ENCODE measurements around the gene TBX10. TPM values are rescaled to one million over a fixed set of nuclear protein-coding genes. Genes with fewer than 3 reads are reported as not detected.

The TBX10 gene
- total RNA-seq, 1 donor from 2014 or later = not detected

DNA sequence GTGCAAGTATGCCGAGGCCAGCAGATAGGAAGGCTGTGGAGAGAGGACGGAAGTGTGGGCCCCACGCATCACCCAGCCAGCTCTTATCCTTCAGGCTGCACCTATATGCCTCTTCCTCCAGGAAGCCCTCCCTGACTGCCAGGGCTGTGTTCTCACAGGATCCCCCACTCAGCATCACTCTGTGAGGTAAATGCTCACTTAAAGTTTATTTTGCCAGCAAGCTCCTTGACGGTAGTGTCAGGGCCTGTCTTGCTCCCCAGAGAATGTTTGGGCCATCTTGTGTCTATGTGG, 4.4 kb downstream of the TBX10 start:
- H3K36me3 Mint-ChIP-seq (ENCODE audit: insufficient read depth) = no peaks in the 10 kb centered on the region
- H3K27ac Mint-ChIP-seq = no peak overlapping the region
- H3K4me1 Mint-ChIP-seq (ENCODE audit: low read depth) = peaks cover 7% of the 10 kb centered on the region
- no peak overlapping the region for H3K4me3 Mint-ChIP-seq (ENCODE audit: low read depth)
- H3K9me3 Mint-ChIP-seq (ENCODE audit: low read depth) = no peaks in the 10 kb centered on the region
- H3K27me3 Mint-ChIP-seq = peaks cover 2% of the 10 kb centered on the region
- TF ChIP-seq, protein P1, sequence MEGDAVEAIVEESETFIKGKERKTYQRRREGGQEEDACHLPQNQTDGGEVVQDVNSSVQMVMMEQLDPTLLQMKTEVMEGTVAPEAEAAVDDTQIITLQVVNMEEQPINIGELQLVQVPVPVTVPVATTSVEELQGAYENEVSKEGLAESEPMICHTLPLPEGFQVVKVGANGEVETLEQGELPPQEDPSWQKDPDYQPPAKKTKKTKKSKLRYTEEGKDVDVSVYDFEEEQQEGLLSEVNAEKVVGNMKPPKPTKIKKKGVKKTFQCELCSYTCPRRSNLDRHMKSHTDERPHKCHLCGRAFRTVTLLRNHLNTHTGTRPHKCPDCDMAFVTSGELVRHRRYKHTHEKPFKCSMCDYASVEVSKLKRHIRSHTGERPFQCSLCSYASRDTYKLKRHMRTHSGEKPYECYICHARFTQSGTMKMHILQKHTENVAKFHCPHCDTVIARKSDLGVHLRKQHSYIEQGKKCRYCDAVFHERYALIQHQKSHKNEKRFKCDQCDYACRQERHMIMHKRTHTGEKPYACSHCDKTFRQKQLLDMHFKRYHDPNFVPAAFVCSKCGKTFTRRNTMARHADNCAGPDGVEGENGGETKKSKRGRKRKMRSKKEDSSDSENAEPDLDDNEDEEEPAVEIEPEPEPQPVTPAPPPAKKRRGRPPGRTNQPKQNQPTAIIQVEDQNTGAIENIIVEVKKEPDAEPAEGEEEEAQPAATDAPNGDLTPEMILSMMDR (IDR thresholded peaks at IDR 0.05; ENCODE audit: unreplicated experiment) = no peak
- no peak for DNase-seq (ENCODE audit: low spot score, unreplicated experiment)

DNA sequence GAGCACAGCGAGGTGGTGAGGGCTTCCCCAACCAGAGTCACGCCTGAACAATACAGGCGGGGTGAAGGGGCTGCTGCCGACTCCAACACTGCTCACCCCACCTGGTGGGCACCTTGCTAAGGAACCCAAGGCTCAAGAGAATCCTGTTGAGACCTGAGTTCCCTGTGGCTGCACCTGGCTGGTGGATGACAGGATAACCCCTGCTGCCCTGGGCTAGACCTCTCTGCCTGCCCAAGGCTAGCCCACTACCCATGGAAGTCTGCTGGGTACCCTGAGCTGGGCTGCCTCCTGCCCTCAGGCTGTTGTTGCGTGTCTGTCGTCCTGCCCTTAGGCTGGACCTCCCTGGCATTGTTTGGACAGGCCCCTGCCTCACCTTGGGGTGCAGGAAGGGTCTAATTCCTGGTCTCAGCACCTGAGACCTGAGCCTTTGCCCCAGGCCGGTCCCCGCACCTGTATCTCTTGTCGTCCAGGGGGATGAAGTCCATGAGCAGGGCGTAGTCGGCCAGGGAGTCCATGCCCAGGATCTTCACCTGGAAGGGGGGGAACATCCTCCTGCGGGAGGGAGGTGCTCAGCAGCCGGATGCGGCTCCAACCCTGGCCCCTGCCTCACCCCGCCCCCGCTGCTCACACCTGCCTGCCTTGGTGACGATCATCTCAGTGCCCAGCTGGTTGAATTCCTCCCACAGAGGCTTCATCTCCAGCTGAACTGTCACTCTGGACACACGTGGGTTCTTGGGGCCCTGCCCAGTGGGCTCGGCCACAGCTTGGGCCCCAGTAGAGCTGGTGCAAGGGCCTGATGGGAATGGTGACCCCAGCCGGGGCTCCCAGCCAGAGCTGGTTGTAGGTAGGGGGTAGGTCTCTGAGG, 5.0 kb downstream of the TBX10 start:
- Mint-ChIP-seq H3K4me3 (ENCODE audit: low read depth) (no peak overlapping the region), H3K36me3 (ENCODE audit: insufficient read depth) (no peaks in the 10 kb centered on the region), H3K4me1 (ENCODE audit: low read depth) (peaks cover 7% of the 10 kb centered on the region), H3K9me3 (ENCODE audit: low read depth) (no peaks in the 10 kb centered on the region), H3K27ac (no peak overlapping the region), H3K27me3 (no peaks in the 10 kb centered on the region)
- DNase-seq (ENCODE audit: low spot score, unreplicated experiment) = no peak
- TF ChIP-seq, protein P1 (IDR thresholded peaks at IDR 0.05; ENCODE audit: unreplicated experiment) = no peak

DNA sequence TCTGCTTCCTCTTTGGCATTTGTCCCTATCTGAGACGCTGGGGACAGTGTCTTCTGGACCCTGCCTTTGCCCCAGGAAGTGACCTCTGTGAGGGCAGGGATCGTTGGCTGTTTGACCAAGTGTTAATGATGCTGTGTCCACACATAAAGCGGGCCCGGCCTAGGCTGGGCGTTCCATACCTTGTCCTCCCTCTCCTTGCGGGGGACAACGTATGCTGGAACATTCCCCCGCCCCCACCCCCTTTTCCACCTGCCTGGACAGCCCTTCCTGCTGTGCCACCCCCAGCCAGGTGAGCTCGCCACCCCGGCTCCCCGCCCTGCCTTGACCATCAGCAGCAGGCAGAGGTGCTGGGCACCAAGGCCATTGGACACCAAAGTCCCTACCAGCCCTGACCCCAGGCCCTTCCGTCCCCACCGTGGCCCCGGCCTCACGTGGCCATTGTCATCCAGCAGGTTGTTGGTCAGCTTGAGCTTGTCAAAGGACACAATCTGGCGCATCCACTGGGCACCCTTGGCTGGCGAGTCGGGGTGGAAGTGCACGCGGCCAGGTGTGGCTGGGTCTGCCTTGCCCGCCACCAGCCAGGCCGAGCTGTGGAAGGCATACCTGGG, 5.7 kb downstream of the TBX10 start:
- Mint-ChIP-seq H3K4me3 (ENCODE audit: low read depth) (no peak overlapping the region), H3K27me3 (no peaks in the 10 kb centered on the region), H3K4me1 (ENCODE audit: low read depth) (peaks cover 7% of the 10 kb centered on the region), H3K9me3 (ENCODE audit: low read depth) (no peaks in the 10 kb centered on the region), H3K27ac (no peak overlapping the region), H3K36me3 (ENCODE audit: insufficient read depth) (no peaks in the 10 kb centered on the region)
- TF ChIP-seq, protein P1 (IDR thresholded peaks at IDR 0.05; ENCODE audit: unreplicated experiment) = no peak
- DNase-seq (ENCODE audit: low spot score, unreplicated experiment) = no peak

DNA sequence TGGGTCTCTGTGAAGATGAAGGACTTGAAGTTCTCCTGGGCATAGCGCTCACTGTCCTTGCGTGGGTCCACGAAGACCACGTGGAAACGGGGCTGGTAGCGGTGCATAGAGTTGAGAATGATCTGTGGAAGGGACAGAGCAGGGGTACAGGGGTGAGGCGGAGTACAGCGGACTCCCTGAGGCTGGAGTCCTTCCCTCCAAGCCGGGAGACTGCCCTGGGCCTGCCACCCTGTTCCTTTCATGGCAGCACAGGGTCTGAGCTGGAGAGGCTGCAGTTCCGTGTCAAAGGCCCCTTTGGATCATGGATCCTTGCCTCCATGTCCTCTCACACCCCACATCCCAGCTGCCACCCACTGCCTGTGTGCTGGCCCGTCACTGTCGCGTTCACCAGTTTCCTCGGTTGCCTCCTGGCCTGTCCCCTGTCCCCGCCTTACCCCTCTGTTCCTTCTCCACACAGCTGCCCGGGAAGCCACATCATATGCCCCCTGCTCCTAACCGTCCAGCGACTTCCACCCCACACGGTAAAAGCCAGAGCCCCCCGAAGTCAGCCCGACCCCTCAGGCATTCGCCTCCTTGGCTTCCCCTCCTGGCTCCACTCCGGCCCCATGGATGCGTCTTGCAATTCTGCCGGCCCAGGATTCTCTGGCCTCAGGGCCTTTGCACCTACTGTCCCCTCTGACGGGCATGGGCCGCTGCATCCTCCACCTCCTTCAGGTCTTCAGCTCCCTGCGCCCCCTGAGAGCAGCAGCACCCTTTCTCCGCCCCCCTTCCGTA, 6.4 kb downstream of the TBX10 start:
- Mint-ChIP-seq H3K27ac (no peak overlapping the region), H3K9me3 (ENCODE audit: low read depth) (no peaks in the 10 kb centered on the region), H3K4me3 (ENCODE audit: low read depth) (no peak overlapping the region), H3K36me3 (ENCODE audit: insufficient read depth) (no peaks in the 10 kb centered on the region), H3K27me3 (no peaks in the 10 kb centered on the region), H3K4me1 (ENCODE audit: low read depth) (peaks cover 7% of the 10 kb centered on the region)
- DNase-seq (ENCODE audit: low spot score, unreplicated experiment) = no peak
- TF ChIP-seq, protein P1 (IDR thresholded peaks at IDR 0.05; ENCODE audit: unreplicated experiment) = no peak
